Measurements from ENCODE around the gene DGKB. TPM values are rescaled to one million over a fixed set of nuclear protein-coding genes. Genes with fewer than 3 reads are reported as not detected.

The DGKB gene
- total RNA-seq, 1 donor from 2014 or later = 5.5 TPM

DNA sequence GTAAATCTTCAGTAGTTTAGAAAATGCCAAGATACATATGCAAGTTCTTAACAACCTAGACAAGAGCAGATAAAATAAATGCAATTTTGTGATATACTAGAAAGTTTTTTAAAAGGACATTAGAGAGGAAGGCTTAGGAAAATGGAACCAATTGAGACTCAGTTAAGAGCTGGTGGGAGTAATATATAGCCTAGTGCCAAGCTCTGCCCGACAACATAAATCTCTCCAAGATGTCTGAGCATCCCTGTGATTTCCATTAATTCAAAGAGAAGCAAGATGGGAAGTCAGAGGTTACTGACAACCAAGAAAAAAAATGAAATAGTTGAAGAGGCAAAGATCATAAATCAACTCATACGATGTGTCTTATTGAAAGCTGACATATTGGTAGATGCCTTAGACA lies 74.5 kb downstream of the DGKB start:
- H3K27ac ChIP-seq = no peak overlapping the region

DNA sequence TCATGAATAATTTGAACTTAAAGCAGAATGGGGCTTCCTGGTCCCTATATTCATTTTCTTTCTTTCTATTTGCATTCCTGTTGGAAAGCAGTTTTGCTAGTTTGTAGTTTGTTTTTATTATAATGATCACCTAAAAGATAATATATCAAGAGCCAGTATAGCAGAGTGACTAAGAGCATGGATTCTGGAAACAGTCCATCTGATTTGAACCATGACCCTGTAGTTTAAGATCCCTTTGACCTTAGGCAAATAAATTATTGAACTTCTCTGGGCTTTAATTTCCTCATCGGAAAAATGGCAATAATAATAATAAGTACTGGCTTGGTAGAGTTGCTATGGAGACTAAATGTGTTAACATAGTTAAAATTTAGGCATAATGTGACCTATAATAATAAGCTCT lies 76.1 kb downstream of the DGKB start:
- Histone ChIP-seq H3K79me2 (ENCODE audit: low read depth) (no peaks in the 10 kb centered on the region), H3K4me3 (no peak overlapping the region), H3K27ac (no peak overlapping the region), H4K20me1 (ENCODE audit: low read depth) (no peaks in the 10 kb centered on the region), H3K9me3 (ENCODE audit: low read depth) (no peaks in the 10 kb centered on the region), H3K9ac (no peak overlapping the region), H3F3A (ENCODE audit: low read depth) (no peaks in the 10 kb centered on the region), H2AFZ (replicated peaks) (no peak overlapping the region), H3K27me3 (no peaks in the 10 kb centered on the region), H3K4me1 (no peaks in the 10 kb centered on the region), H3K4me2 (no peak overlapping the region), H3K36me3 (no peaks in the 10 kb centered on the region)
- no peak for DNase-seq (ENCODE audit: low spot score)
- Mint-ChIP-seq H3K4me1 (no peaks in the 10 kb centered on the region), H3K4me3 (no peak overlapping the region), H3K27me3 (ENCODE audit: insufficient read depth, low read depth) (peaks cover 6% of the 10 kb centered on the region), H3K9me3 (no peaks in the 10 kb centered on the region), H3K36me3 (no peaks in the 10 kb centered on the region), H3K27ac (no peak overlapping the region)
- TF ChIP-seq, protein P1, sequence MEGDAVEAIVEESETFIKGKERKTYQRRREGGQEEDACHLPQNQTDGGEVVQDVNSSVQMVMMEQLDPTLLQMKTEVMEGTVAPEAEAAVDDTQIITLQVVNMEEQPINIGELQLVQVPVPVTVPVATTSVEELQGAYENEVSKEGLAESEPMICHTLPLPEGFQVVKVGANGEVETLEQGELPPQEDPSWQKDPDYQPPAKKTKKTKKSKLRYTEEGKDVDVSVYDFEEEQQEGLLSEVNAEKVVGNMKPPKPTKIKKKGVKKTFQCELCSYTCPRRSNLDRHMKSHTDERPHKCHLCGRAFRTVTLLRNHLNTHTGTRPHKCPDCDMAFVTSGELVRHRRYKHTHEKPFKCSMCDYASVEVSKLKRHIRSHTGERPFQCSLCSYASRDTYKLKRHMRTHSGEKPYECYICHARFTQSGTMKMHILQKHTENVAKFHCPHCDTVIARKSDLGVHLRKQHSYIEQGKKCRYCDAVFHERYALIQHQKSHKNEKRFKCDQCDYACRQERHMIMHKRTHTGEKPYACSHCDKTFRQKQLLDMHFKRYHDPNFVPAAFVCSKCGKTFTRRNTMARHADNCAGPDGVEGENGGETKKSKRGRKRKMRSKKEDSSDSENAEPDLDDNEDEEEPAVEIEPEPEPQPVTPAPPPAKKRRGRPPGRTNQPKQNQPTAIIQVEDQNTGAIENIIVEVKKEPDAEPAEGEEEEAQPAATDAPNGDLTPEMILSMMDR (IDR thresholded peaks at IDR 0.05) = no peak
- TF ChIP-seq EZH2phosphoT487 (IDR thresholded peaks at IDR 0.05) (no peak), EZH2 (IDR thresholded peaks at IDR 0.05) (no peak)

More for the DNA sequence above, 74.5 kb downstream of the DGKB start:
- peaks cover 2% of the 10 kb centered on the region for H3K9me3 Mint-ChIP-seq
- Histone ChIP-seq H3K79me2 (ENCODE audit: low read depth) (no peaks in the 10 kb centered on the region), H2AFZ (replicated peaks) (no peak overlapping the region), H3K4me3 (no peak overlapping the region), H3K4me1 (no peaks in the 10 kb centered on the region), H4K20me1 (ENCODE audit: low read depth) (no peaks in the 10 kb centered on the region), H3K9ac (no peak overlapping the region), H3K36me3 (no peaks in the 10 kb centered on the region), H3F3A (ENCODE audit: low read depth) (no peaks in the 10 kb centered on the region), H3K4me2 (no peak overlapping the region), H3K9me3 (ENCODE audit: low read depth) (no peaks in the 10 kb centered on the region), H3K27me3 (no peaks in the 10 kb centered on the region)
- H3K36me3 Mint-ChIP-seq = no peaks in the 10 kb centered on the region
- DNase-seq (ENCODE audit: low spot score) = no peak
- no peaks in the 10 kb centered on the region for H3K4me1 Mint-ChIP-seq
- TF ChIP-seq EZH2 (IDR thresholded peaks at IDR 0.05) (no peak), EZH2phosphoT487 (IDR thresholded peaks at IDR 0.05) (no peak)
- TF ChIP-seq, protein P1 (IDR thresholded peaks at IDR 0.05) = no peak
- no peak overlapping the region for H3K27ac Mint-ChIP-seq
- H3K4me3 Mint-ChIP-seq = no peak overlapping the region
- H3K27me3 Mint-ChIP-seq (ENCODE audit: insufficient read depth, low read depth) = peaks cover 6% of the 10 kb centered on the region

- Mint-ChIP-seq H3K27ac (no peak overlapping the region), H3K36me3 (no peaks in the 10 kb centered on the region), H3K9me3 (no peaks in the 10 kb centered on the region), H3K27me3 (ENCODE audit: insufficient read depth, low read depth) (peaks cover 6% of the 10 kb centered on the region), H3K4me1 (no peaks in the 10 kb centered on the region), H3K4me3 (no peak overlapping the region)
- Histone ChIP-seq H3K79me2 (ENCODE audit: low read depth) (no peaks in the 10 kb centered on the region), H3K9me3 (ENCODE audit: low read depth) (no peaks in the 10 kb centered on the region), H3K27me3 (no peaks in the 10 kb centered on the region), H3F3A (ENCODE audit: low read depth) (no peaks in the 10 kb centered on the region), H3K4me2 (no peak overlapping the region), H3K4me3 (no peak overlapping the region), H3K9ac (no peak overlapping the region), H4K20me1 (ENCODE audit: low read depth) (no peaks in the 10 kb centered on the region), H3K4me1 (no peaks in the 10 kb centered on the region), H2AFZ (replicated peaks) (no peak overlapping the region), H3K36me3 (no peaks in the 10 kb centered on the region), H3K27ac (no peak overlapping the region)
- DNase-seq (ENCODE audit: low spot score) = no peak
- TF ChIP-seq, protein P1 (IDR thresholded peaks at IDR 0.05) = no peak
- no peak for TF ChIP-seq EZH2 (IDR thresholded peaks at IDR 0.05)
- no peak for TF ChIP-seq EZH2phosphoT487 (IDR thresholded peaks at IDR 0.05)
Observed at GRCh38 chr7:14825912-14826311, 76.6 kb downstream of the DGKB start.
